Stimulated activated CD8-positive, alpha-beta memory T cell treated with anti-CD3 and anti-CD28 coated beads, Interleukin-12 subunit alpha, Interleukin-12 subunit beta, amount 100 ng/mL, for 24 hours (primary cell): ENCODE data around the gene LETMD1.
"Not testable (repeated sequence)": the region's sequence is repeated elsewhere in the genome, so short reads cannot be mapped to it uniquely, and the experiment has no call there.

ENCODE experiments used
- DNase-seq: peaks from one replicate; pipeline ENCODE4 v3.0.0-alpha.2; 2020; ENCODE audit errors: extremely low read depth

The LETMD1 gene

DNA sequence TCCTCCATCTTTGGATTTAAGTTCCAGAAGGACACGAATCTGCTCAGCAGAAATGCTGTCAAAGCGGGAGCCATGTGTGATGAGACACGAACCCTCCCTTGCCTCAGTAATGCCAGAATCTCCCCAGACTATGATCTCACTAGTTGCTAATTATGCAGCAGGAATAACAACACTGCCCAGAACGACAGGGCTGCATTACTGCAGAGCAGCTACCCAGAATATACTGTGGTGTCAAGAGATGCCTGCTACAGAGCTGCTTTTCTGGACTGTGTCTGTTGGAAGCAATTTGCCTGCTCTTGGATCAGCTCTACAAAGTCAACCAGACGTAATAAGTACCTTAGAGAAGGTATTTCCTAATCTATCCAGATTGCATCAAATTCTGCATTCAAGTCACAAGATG, 29.8 kb downstream of the LETMD1 start:
- no peak for DNase-seq

DNA sequence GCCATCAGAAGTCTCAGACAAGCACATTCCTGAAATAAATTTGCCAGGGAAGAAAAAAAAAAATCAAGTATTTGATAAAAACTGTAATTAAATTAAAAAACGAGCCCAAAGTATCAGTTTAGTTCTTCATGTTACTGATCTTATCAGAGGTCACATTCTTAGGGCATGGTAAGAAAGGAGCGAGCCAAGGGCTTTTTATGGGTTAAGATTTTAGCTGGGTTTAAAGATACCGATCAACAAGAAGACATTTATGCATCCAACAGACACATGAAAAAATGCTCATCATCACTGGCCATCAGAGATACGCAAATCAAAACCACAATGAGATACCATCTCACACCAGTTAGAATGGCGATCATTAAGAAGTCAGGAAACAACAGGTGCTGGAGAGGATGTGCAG, 30.2 kb downstream of the LETMD1 start:
- DNase-seq, result not testable (repeated sequence)

DNA sequence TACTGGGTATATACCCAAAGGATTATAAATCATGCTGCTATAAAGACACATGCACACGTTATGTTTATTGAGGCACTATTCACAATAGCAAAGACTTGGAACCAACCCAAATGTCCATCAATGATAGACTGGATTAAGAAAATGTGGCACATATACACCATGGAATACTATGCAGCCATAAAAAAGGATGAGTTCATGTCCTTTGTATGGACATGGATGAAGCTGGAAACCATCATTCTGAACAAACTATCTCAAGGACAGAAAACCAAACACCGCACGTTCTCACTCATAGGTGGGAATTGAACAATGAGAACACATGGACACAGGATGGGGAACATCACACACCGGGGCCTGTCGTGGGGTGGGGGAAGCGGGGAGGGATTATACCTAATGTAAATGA, 30.7 kb downstream of the LETMD1 start:
- not testable (repeated sequence) for DNase-seq

DNA sequence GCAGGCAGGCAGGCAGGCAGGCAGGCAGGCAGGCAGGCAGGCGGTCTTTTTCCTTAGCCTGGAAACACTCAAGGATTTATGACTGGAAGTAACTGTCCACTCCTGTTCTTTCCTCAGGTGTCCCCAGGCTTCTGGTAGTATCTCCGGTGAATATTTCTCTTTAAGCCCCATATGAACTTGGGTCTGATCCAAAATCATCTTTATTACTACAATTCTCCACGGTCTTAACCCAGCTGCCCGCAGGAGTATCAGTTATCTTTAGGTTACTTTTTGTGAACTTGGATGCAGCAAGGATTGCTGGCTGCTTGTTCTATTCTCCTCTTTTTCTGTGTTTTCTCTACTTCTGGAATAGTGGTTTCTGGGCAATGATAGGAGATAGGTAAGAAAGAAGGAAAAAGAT, 32.0 kb downstream of the LETMD1 start:
- DNase-seq, result no peak

DNA sequence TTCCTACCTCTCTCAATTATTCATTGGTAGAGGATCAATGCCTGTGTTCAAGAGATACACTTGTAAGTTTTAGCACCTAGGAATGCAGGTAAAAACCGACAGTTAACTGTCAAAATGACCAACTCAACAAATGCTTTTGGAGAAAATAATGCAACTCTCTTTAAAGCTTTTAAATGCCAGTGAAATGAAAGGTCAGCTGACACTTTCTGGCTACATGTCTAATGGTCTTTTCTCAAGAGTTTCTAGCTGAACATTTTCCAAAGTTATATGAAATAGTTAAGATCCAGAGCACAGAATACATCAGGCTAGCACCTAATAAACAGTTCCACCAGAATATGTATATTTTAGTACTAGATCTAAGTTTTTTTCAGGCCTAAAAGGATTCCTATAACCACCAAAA, 33.3 kb downstream of the LETMD1 start:
- DNase-seq, result no peak

DNA sequence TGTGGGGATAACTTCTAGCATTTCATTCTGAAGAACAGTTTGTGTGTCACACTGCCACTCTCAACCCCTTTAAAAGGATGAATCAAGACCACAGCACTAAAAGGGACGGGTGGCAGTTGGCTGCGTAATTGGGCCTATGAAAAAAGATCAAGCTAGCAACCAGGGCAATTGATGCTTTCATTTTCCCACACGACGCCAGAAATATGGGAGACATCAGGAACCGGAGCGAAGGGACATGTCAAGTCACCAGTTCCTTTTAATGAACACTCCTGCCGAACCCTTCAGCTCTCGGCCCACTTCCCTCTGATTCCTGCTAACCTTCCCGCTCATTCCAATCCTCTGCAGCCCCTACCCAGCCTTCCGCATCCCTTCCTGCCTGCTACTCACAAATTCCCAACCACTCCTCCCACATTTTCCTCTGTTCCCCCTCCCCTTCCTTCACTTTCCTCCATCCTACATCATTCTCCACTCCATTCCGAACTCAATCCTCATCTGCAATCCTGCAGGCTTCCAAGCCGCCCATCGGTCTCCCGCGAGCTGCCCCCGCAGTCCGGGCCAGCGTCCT, 34.5 kb downstream of the LETMD1 start:
- DNase-seq, result no peak

DNA sequence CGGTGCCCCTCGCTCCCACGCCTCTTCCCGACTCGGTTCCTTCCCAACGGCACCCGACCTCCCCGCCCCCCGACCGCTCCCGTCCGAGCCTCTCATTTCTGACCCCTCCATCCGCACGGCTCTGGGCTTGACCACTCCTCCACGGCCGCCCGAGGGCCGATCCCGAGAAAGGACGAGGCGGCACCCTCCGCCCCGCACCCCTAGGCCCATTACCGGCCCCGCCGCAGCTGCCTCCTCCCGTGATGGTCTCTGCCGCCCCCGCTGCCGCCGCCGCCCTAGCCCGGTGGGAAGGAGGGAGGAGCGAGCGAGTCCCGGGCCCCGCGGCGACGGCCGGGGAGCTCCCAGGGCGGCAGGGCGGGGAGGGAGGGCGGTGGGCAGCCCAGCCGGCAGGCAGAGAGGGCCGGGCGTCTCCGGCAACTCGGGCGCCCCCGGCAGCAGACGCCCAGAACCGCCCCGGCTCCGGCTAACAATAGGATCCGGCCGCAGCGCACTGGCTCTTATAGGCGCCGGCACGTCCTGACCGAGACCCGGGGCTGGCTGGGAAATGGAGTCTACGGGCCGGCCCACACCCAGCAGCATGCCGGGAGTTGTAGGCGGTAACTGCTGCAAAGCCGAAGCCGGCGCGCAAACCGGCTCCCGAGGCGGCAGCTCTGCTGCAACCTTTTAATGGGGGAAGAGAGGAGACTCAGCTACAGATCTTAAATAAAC, 35.2 kb downstream of the LETMD1 start, which contains the start of gene CSRNP2:
TSS of gene CSRNP2 (minus strand) at position 471 of the 708 bp plus-strand sequence. CDS start 7,035 bp downstream, outside the sequence.
- peak; percentile 79 for DNase-seq

DNA sequence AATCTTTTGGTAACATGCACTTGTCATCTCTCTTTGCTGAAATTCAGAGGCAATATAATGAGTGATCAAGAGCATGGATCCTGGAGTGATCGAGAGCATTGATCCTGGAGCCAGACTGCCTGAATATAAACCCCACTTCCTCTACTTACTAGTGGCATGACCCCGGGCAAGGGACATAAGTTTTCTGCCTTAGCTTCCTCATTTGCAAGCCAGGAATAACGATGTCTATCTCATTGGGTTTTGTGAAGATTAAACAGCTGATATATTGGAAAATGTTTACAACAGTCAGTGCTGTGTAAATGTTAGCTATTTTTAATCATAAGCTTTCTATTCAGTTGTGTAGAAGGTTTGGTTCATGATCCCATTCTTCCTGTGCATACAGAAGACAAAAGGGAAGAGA, 37.6 kb downstream of the LETMD1 start:
- DNase-seq, result no peak

DNA sequence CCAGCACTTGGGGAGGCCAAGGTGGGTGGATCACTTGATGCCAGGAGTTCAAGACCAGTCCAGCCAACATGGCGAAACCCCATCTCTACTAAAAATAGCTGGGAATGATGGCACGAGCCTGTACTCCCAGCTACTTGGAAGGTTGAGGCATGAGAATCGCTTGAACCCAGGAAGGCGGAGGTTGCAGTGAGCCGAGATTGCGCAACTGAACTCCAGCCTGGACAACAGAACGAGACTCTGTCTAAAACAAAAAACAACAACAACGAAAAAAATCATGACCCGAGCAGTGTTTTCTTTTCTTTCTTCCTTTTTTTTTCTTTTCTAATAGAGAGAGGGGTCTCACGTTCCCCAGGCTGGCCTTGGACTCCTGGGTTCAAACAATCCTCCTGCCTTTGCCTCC, 38.8 kb downstream of the LETMD1 start:
- no peak for DNase-seq

DNA sequence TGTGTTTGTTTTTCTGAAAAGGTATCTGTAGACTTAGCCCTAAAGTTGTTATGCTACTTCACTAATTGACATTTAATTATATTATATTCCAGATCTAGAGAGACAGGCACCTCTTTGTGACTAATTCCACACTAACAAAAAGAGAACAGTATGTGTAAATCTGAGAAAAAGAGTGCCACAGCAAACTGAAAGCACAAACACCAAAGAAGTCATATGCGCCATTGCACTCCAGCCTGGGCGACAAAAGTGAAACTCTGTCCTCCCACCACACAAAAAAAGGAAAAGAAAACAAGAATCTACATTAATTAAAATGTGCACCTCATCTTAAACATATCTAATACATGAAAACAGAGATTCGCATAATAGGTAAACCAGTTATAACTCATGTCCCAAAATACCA, 39.7 kb downstream of the LETMD1 start:
- no peak for DNase-seq

DNA sequence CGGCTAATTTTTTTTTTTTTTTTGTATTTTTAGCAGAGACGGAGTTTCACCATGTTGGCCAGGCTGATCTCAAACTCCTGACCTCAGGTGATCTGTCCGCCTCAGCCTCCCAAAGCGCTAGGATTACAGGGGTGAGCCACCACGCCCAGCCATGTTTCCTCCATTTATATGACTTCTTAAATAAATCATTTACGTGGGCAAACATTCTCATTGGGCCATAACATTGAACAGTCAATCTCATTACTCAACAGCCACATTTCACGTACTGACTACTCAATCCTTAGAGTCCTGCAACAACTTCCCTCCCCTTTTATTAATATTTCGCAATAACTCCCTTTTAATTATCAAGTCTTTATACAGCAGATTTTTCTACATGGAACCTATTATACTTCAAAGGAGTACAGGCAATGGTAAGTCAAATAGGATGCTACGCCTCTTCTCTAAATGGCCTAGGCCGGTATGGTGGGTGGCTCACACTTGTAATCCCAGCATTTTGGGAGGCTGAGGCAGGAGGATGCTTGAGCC, 42.6 kb downstream of the LETMD1 start:
- no peak for DNase-seq

DNA sequence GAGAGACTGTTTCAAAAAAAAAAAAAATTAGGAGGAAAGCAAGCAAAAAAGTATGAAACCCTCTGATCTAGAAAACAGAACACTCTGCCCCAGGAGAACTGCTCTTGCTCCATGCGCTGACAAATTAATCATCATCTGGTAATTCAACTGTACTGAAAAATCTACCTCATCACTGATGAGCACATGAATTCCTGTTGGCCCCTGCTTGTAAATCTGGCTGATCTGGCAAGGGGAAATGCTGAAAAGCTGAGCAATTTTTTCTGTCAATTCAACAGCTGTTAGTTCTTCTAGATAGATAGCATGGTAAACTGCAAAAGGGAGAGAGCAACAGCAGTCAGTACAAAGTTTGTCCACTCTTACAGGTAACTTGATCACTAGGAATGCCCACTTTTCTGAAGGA, 50.5 kb downstream of the LETMD1 start:
- DNase-seq, result no peak

DNA sequence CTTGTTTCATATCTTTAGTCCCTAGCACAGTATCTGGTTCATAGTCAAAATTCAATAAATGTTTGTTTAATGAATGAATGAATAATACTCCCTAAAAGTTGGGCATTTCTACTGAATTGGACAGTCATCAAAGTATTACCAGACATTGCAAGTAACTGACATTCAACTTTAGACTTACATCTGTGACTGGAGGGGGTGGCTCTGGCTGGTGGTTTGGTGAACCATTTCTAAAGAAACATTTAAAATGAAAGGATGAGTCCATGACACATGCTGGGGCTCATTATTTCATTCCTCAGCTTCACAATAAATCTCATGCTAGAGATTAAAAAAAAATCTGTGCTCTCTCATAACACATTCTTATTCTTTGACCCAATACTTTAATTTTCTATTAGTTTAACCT, 55.9 kb downstream of the LETMD1 start:
- no peak for DNase-seq

DNA sequence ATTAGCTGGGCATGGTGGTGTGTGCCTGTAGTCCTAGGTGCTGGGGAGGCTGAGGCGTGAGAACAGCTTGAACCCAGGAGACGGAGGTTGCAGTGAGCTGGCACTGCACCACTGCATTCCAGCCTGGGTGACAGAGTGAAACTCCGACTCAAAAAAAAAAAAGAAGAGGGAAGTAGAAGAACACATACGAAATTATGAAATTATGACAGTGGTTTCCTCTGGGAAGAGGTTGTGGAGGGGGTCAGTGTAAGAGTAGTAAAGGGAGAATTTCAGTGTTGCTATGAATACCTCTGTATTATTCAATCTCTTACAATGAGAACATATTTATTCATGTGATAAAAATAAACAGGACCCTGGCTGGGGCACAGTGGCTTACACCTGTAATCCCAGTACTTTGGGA, 60.0 kb downstream of the LETMD1 start:
- DNase-seq, result no peak
